Natural killer cell treated with Interleukin-12 subunit alpha and Interleukin-12 subunit beta and Interleukin-15 and Interleukin-18, amount 100 ng/mL, for 72 hours (primary cell): ENCODE results near the gene APOE. TPM values are rescaled to one million over a fixed set of nuclear protein-coding genes. Genes with fewer than 3 reads are reported as not detected.
"Not testable (repeated sequence)": the region's sequence is repeated elsewhere in the genome, so short reads cannot be mapped to it uniquely, and the experiment has no call there.

Experiments
- ATAC-seq, 2 donors: fragments of 150-1000 bp; cut with Tn5 transposase in 1 of 2; sonication (Bioruptor Pico), chemical (Tn5 transposase) in 1 of 2; 2 replicates each; pipeline ENCODE4 v1.10.0; 2021
- DNase-seq: peaks from one replicate; pipeline ENCODE4 v3.0.0; 2022; ENCODE audit warnings: low spot score
- H3K27ac Mint-ChIP-seq, 2 donors: 1 replicate in 1 of 2; 2 replicates in 1 of 2; pipeline ENCODE4 v1.8.0; 2022; ENCODE audit warnings: mixed read lengths in 2 of 2, mild to moderate bottlenecking in 1 of 2, moderate library complexity in 1 of 2
- H3K27me3 Mint-ChIP-seq, 2 donors: 1 replicate in 1 of 2; 2 replicates in 1 of 2; pipeline ENCODE4 v1.8.0; 2022; ENCODE audit warnings: mixed read lengths in 2 of 2
- H3K36me3 Mint-ChIP-seq: one replicate; pipeline ENCODE4 v1.8.0; 2022; ENCODE audit warnings: mixed read lengths
- H3K4me1 Mint-ChIP-seq, 2 donors: 1 replicate in 1 of 2; 2 replicates in 1 of 2; pipeline ENCODE4 v1.8.0; 2022; ENCODE audit warnings: low read depth in 2 of 2, mixed read lengths in 2 of 2, mild to moderate bottlenecking in 1 of 2
- H3K4me3 Mint-ChIP-seq: one replicate; pipeline ENCODE4 v1.8.0; 2022; ENCODE audit warnings: mixed read lengths
- H3K9me3 Mint-ChIP-seq: 2 replicates; pipeline ENCODE4 v1.8.0; 2022; ENCODE audit warnings: mixed read lengths
- total RNA-seq, 2 donors: library from RNA; stranded (reverse); gene quantifications; one replicate each; pipeline ENCODE4 v1.2.3, GENCODE V29; 2022

APOE gene
- total RNA-seq, 2 donors from 2014 or later, result 1.5 to 1.6 TPM

- H3K36me3 Mint-ChIP-seq, result no peaks in the 10 kb centered on the region
- ATAC-seq (peak in 1 of 2 donors; percentile 9), DNase-seq (no peak)
- H3K4me3 Mint-ChIP-seq, result no peak overlapping the region
- H3K9me3 Mint-ChIP-seq, result no peaks in the 10 kb centered on the region
- H3K27me3 Mint-ChIP-seq, result peaks cover 0 to 6% of the 10 kb centered on the region in 2 donors
- H3K4me1 Mint-ChIP-seq, result no peaks in the 10 kb centered on the region
- no peak overlapping the region for H3K27ac Mint-ChIP-seq
Observed at GRCh38 chr19:44876930-44877535, 28.6 kb upstream of the APOE start.

- DNase-seq (no peak), ATAC-seq (no peak)
- H3K4me1 Mint-ChIP-seq, result no peaks in the 10 kb centered on the region
Observed at GRCh38 chr19:44878120-44878865, 27.3 kb upstream of the APOE start.

GRCh38 chr19:44879309-44880065 is 26.1 kb upstream of the APOE start:
- no peaks in the 10 kb centered on the region for H3K4me1 Mint-ChIP-seq
- peaks cover 0 to 5% of the 10 kb centered on the region in 2 donors for H3K27me3 Mint-ChIP-seq
- no peak for DNase-seq
- H3K4me3 Mint-ChIP-seq, result no peak overlapping the region
- peak in 1 of 2 donors; percentile 8 for ATAC-seq
- H3K36me3 Mint-ChIP-seq, result no peaks in the 10 kb centered on the region
- no peaks in the 10 kb centered on the region for H3K9me3 Mint-ChIP-seq
- H3K27ac Mint-ChIP-seq, result no peak overlapping the region

More at GRCh38 chr19:44878120-44878865, 27.3 kb upstream of the APOE start:
- Mint-ChIP-seq H3K9me3 (no peaks in the 10 kb centered on the region), H3K4me3 (no peak overlapping the region), H3K27ac (no peak overlapping the region), H3K36me3 (no peaks in the 10 kb centered on the region), H3K27me3 (peaks cover 0 to 4% of the 10 kb centered on the region in 2 donors)

- no peak overlapping the region for H3K4me3 Mint-ChIP-seq
- H3K9me3 Mint-ChIP-seq, result no peaks in the 10 kb centered on the region
- no peak for ATAC-seq
- no peak overlapping the region for H3K27ac Mint-ChIP-seq
- H3K27me3 Mint-ChIP-seq, result peaks cover 0 to 3% of the 10 kb centered on the region in 2 donors
- no peaks in the 10 kb centered on the region for H3K4me1 Mint-ChIP-seq
- no peak for DNase-seq
- no peaks in the 10 kb centered on the region for H3K36me3 Mint-ChIP-seq
Observed at GRCh38 chr19:44882063-44882462, 23.5 kb upstream of the APOE start.

DNA sequence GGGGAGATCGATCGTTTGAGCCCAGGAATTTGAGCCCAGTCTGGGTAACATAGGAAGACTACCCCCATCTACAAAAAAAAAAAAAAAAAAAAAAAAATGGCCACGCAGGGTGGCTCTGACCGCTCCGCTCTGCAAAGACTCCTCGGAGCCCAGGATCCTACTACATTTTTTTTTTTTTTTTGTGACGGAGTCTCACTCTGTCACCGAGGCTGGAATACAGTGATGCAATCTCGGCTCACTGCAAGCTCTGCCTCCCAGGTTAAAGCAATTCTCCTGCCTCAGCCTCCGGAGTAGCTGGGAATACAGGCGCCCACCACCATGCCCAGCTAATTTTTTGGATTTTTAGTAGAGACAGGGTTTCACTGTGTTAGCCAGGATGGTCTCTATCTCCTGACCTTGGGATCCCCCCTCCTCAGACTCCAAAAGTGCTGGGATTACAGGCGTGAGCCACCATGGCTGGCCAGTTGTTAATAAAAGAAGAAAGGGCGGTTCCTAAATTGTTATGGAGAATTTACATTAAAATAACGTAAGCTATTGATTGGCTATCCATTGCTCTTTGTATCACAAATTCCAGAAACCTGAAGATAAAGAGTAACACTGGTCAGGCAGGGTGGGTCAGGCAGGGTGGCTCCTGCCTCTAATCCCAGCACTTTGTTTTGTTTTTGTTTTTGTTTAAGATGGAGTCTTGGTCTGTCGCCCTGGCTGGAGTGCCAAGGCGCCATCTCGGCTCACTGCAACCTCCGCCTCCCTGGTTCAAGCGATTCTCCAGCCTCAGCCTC is 22.8 kb upstream of the APOE start:
- DNase-seq, H3K27ac Mint-ChIP-seq, H3K4me3 Mint-ChIP-seq, H3K9me3 Mint-ChIP-seq, H3K36me3 Mint-ChIP-seq, H3K4me1 Mint-ChIP-seq, ATAC-seq, H3K27me3 Mint-ChIP-seq: not testable (repeated sequence)

DNA sequence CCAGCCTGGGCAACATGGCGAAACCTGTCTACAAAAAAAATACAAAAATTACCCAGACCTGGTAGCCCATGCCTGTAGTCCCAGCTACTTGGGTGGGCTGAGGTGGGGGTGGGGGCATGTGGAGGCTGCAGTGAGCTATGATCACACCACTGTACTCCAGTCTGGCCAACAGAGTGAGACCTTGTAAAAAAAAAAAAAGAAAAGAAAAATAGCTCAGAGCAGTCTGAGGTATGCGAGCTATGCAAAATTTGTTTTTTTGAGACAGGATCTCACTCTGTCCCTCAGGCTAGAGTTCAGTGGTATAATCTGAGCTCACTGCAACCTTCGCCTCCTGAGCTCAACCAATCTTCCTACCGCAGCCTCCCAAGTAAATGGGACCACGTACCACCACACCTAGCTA is 21.7 kb upstream of the APOE start:
- H3K9me3 Mint-ChIP-seq, result no peaks in the 10 kb centered on the region
- H3K4me1 Mint-ChIP-seq, result peaks cover 0 to under 1% of the 10 kb centered on the region in 2 donors
- H3K4me3 Mint-ChIP-seq, result no peak overlapping the region
- H3K27me3 Mint-ChIP-seq, result peaks cover 0 to 3% of the 10 kb centered on the region in 2 donors
- H3K36me3 Mint-ChIP-seq, result no peaks in the 10 kb centered on the region
- no peak overlapping the region for H3K27ac Mint-ChIP-seq
- ATAC-seq (no peak), DNase-seq (no peak)

- Mint-ChIP-seq H3K27ac (no peak overlapping the region), H3K36me3 (no peaks in the 10 kb centered on the region)
Observed at GRCh38 chr19:44884566-44884965, 21.0 kb upstream of the APOE start.

GRCh38 chr19:44886141-44886540 is 19.5 kb upstream of the APOE start:
- DNase-seq (no peak), ATAC-seq (no peak)
- Mint-ChIP-seq H3K4me3 (no peak overlapping the region), H3K4me1 (peaks cover 11 to 13% of the 10 kb centered on the region in 2 donors), H3K9me3 (no peaks in the 10 kb centered on the region), H3K36me3 (no peaks in the 10 kb centered on the region), H3K27ac (no peak overlapping the region), H3K27me3 (peaks cover 0 to 3% of the 10 kb centered on the region in 2 donors)

More at GRCh38 chr19:44884566-44884965, 21.0 kb upstream of the APOE start:
- H3K4me3 Mint-ChIP-seq, result no peak overlapping the region
- ATAC-seq, result no peak
- H3K4me1 Mint-ChIP-seq, result peaks cover 4 to 6% of the 10 kb centered on the region in 2 donors
- H3K9me3 Mint-ChIP-seq, result no peaks in the 10 kb centered on the region
- DNase-seq, result no peak
- H3K27me3 Mint-ChIP-seq, result peaks cover 0 to 3% of the 10 kb centered on the region in 2 donors

DNA sequence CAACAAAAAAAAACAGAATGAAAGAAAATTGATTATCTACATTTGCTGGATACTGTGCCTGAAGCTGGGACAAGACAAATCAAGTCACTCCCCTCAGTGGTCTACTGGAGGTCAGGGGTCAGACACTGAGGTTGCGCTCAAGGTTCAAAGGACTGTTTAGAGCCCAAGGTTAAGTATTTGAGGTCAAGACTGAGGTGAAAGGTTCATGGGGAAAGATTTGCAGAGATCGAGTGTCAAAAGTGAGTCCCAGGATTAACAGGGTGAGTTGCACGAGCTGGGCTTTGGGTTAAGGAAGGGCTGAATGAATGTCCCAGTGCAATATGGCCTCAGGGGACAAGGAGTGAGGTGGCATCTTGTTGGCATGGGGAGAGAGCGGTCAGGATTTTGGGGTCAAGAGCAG is 17.9 kb upstream of the APOE start:
- no peak overlapping the region for H3K27ac Mint-ChIP-seq
- H3K4me3 Mint-ChIP-seq, result no peak overlapping the region

DNA sequence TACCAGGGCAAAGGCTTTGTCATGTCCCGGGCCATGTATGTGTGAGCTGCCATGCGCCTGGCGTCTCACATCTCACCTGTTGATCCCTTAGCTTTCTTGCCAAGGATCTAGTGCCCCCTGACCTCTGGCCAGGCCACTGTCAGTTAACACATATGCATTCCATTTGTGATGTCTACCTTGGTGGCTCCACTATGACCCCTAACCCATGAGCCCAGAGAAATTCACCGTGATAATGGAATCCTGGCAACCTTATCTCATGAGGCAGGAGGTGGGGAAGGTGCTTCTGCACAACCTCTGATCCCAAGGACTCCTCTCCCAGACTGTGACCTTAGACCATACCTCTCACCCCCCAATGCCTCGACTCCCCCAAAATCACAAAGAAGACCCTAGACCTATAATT is 17.3 kb upstream of the APOE start:
- H3K36me3 Mint-ChIP-seq, ATAC-seq, DNase-seq, H3K27me3 Mint-ChIP-seq, H3K27ac Mint-ChIP-seq, H3K4me3 Mint-ChIP-seq, H3K9me3 Mint-ChIP-seq: not testable (repeated sequence)
- H3K4me1 Mint-ChIP-seq, result peaks cover 28 to 33% of the 10 kb centered on the region in 2 donors

More for the DNA sequence above, 17.9 kb upstream of the APOE start:
- Mint-ChIP-seq H3K9me3 (no peaks in the 10 kb centered on the region), H3K4me1 (peaks cover 22 to 26% of the 10 kb centered on the region in 2 donors), H3K27me3 (peaks cover 0 to 3% of the 10 kb centered on the region in 2 donors), H3K36me3 (peaks cover 5% of the 10 kb centered on the region)
- ATAC-seq (no peak), DNase-seq (no peak)

DNA sequence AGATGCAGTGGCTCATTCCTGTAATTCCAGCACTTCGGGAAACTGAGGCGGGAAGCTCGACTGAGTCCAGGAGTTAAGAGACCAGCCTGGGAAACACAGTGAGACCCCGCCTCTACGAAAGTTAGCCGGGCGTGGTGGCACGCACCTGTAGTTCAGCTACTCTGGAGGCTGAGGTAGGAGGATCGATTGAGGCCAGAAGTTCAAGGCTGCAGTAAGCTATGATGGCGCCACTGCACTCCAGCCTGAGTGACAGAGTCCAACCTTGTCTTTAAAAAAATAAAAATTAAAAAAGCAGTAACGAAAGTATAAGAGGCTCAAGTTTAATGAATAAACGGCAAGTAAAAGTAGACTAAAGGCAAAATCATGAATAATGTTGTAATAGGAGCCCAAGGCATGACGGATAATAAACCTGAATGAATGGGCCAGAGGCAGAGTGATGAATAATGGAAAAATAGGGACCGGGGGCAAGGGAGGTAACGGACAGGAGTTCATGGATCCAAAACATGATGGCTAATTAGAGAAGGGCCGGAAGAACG is 15.7 kb upstream of the APOE start:
- Mint-ChIP-seq H3K4me3 (peak overlapping the region; percentile 89), H3K9me3 (no peaks in the 10 kb centered on the region), H3K36me3 (peaks cover 5% of the 10 kb centered on the region), H3K27ac (peak overlapping the region; percentile 81 to 88), H3K27me3 (no peaks in the 10 kb centered on the region), H3K4me1 (peaks cover 31 to 33% of the 10 kb centered on the region in 2 donors)
- ATAC-seq, result no peak
- DNase-seq, result no peak

DNA sequence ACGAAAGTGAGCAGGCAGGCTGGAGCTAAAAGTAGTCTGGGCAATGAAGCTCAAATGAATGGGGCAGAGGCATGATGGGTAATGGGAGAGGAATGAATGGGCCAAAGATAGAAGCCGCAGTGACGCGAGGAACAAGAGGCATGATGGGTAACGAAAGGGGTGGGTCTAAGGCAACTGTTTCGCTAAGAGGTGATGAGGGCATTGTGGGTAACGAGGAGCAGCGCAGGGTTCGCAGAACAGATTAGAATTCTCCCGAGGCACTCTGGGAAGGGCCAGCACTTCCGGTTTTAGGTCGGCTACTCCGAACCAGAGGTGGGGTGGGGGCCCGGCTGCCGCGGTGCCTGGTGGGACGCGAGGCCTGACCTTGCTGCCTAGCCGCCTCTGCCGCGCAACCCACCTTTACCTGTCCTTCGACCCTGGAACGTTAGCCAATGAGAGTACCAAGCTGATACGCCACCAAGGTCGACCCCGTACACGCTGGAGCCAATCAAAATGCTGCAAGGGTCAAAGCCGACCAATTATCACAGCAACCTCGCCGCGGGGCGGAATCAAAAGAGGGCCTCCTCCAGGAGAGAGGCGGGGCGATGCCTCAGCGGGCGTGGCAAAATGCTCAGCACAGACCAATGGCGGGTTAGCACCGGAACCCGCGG is 15.1 kb upstream of the APOE start:
- peak; percentile 89 to 91 for ATAC-seq
- H3K4me3 Mint-ChIP-seq, result peak overlapping the region; percentile 89
- no peaks in the 10 kb centered on the region for H3K27me3 Mint-ChIP-seq
- no peaks in the 10 kb centered on the region for H3K9me3 Mint-ChIP-seq
- H3K4me1 Mint-ChIP-seq, result peaks cover 31 to 33% of the 10 kb centered on the region in 2 donors
- DNase-seq, result peak; percentile 100
- peaks cover 5% of the 10 kb centered on the region for H3K36me3 Mint-ChIP-seq
- H3K27ac Mint-ChIP-seq, result peak overlapping the region; percentile 81 to 88
